Dedifferentiated amniotic fluid mesenchymal stem cell (primary cell): ENCODE data around the gene CAMK4.

Experiments
- DNase-seq: peaks from one replicate; pipeline ENCODE4 v3.0.0-alpha.2; 2016; ENCODE audit errors: extremely low spot score

CAMK4 gene

DNA sequence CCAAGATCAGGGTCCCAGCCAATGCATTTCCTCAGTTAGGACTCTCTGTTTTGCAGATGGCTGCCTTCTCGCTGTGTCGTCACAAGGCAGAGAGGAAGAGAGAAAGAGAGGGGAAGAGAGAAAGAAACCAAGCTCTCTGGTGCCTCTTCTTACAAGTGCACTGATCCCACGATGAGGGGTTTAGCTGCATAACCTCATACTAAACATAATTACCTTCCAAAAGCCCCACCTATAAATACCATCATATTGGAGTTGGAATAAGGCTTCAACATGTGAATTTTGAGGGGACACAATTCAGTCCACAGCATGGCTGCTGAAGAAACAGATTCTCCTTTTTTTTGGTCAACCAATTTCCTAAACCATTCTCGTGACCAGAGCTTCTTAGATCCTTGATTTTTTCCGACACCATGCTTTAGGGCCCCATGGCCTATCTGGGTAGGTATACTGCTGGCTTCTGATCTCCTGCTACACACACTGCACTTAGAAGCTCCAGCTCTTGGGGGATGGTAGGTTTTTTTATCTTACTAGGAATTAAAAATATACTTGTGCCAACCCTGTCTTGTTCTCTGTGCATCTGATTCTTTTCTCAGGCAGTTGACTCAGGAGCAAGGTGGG lies 5.1 kb downstream of the CAMK4 start:
- DNase-seq = no peak

- DNase-seq = no peak
Measured at GRCh38 chr5:111229871-111230810, 6.0 kb downstream of the CAMK4 start.

DNA sequence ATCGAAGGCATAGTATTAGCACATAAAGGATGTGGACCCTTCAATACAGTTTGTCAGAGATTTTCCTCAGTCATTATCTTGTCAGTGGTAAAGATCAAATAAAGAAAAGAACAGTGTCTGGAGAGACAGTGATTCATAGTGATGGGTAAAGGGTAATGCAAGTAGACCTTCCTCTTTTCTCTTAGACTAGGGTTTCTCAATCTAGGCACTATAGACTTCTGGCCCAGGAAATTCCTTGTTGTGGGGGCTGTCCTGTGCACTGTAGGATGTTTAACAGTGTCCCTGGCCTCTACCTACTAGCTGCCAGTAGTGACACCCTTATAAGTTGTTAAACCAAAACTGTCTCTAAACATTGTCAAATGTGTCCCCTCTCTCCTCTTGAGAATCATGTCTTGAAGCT lies 6.9 kb downstream of the CAMK4 start:
- no peak for DNase-seq

DNA sequence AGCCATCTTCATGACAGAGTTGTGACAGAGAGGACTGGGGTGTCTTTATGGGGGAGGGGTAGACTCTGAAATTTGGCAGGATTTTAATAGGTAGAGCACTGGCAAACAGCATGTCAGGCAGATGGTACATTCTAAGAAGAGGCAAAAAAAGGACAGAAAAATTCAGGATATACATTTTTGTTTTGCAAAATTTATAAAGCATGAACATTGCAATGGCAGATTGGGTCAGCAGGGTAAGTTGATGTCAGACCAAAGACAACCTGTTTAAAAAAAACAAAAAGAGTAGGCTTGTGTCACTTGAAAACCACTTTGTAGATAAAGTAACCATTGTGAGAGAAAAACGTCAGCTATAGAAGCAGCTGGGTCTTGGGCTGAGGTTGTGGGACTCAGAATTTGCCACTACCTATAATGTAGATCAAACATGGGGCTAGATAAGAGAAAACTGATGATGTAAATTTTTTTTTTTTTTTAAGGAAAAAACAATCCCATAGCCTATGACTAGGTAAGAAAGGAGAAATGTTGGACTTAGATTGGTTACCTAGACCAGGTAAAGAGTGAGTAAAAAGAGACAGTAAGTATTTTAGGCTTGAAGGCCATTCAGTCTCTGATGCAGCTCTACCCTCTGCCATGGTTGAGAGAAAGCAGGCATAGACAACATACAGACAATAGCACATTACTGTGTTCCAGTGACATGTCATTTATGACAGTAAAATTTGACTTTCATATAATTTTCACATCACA lies 8.3 kb downstream of the CAMK4 start:
- DNase-seq = no peak

GRCh38 chr5:111233052-111233374 lies 8.8 kb downstream of the CAMK4 start:
- DNase-seq = no peak

- DNase-seq = no peak
Measured at GRCh38 chr5:111234125-111234524, 9.9 kb downstream of the CAMK4 start.

GRCh38 chr5:111235635-111236034 lies 11.5 kb downstream of the CAMK4 start:
- no peak for DNase-seq

- no peak for DNase-seq
Measured at GRCh38 chr5:111236348-111236747, 12.2 kb downstream of the CAMK4 start.

GRCh38 chr5:111236995-111237394 lies 12.8 kb downstream of the CAMK4 start:
- DNase-seq = no peak

DNA sequence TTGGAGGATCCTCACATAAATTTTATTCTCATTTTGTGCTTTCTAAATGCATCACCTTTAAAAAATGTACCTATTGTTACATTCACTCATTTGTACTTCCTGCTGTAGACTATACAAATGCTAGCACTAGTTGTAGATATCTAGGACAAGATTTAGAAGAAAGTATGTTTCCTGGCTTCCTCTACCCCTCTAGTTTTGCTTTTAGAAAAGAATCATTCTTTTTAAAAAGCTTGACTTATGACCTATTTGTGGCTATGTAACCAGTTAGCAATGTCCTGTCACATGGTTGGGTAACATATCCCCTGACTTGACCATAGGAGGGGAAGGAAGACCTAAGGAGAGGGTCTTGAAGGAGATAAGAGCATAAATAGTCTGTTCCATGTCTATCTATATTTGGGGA lies 13.3 kb downstream of the CAMK4 start:
- DNase-seq = no peak

- DNase-seq = no peak
Measured at GRCh38 chr5:111238431-111239225, 14.4 kb downstream of the CAMK4 start.

- no peak for DNase-seq
Measured at GRCh38 chr5:111241696-111242095, 17.5 kb downstream of the CAMK4 start.

DNA sequence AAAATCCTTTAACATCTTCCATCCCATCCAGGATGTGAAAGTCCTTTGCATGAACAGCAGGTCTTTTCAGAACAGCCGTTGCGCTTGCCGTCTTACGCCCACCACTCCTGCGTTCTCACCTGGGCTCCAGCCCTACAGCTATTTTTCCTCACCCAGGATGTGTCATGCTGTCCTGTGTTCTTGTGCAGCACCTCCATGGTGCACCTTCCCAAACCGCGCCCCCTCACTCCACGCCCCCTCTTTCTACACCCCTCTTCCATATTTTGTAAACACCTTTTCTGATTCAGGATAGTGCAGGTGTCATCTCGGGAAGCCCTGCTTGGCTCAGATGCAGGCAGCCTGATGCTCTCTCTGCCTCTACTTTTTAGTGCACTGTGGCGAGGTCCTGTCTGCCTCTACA lies 18.4 kb downstream of the CAMK4 start:
- DNase-seq = no peak

- DNase-seq = no peak
Measured at GRCh38 chr5:111243318-111243717, 19.1 kb downstream of the CAMK4 start.

DNA sequence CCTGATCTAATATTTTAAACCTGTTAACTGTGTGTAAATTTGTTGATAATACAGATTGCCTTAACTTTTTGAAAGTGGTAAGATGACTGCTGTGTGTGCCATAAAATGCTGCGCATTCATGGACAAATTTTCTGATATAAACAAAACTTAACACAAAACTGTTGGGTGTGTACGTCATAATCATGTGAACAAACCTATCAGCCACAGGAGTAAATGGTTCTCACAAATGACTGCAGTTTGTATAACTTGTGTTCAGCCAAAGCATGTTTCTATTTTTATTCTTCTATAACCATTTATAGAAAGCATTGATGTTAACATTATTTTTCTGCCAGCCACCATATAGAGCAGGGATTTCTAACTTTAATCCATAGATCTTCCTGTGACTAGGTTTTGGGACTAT lies 21.5 kb downstream of the CAMK4 start:
- no peak for DNase-seq

DNA sequence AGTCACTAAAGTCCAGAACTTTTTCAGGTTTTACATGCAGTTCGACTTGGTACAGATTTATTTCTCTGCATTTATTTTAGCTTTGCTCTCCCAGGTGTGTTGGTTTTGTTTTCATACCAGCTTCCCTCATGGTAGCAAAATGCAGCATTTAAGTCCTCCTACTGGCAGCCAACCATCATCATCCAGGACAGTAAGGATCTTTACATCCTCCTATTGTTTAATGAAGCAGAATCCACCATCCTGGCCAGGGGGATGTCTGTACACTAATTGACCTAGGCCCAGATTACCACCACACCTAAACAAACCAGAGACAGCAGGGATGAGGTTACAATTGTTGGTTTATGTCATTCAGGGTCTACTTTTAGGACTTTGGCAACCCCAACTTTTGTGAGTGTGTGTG lies 22.3 kb downstream of the CAMK4 start:
- no peak for DNase-seq

- no peak for DNase-seq
Measured at GRCh38 chr5:111248571-111248970, 24.4 kb downstream of the CAMK4 start.

DNA sequence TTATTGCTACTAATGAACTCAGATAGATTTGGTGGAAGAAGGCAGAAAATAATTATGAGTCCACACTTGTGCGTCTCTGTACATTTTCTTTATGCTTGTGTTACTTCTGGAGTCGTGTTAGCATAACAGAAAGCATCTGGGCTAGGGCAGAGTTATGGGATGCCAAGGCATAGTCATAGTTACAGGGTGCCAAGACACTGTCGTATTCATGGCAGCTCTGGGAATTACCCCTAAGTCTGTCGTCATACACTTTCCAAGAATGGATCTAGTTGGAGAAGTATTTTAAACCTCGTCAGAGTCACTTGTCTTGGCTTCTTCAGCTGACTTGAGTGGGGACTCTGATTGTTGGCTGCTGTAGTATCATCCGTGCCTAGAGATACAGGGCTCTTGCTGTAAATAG lies 27.7 kb downstream of the CAMK4 start:
- DNase-seq = no peak

DNA sequence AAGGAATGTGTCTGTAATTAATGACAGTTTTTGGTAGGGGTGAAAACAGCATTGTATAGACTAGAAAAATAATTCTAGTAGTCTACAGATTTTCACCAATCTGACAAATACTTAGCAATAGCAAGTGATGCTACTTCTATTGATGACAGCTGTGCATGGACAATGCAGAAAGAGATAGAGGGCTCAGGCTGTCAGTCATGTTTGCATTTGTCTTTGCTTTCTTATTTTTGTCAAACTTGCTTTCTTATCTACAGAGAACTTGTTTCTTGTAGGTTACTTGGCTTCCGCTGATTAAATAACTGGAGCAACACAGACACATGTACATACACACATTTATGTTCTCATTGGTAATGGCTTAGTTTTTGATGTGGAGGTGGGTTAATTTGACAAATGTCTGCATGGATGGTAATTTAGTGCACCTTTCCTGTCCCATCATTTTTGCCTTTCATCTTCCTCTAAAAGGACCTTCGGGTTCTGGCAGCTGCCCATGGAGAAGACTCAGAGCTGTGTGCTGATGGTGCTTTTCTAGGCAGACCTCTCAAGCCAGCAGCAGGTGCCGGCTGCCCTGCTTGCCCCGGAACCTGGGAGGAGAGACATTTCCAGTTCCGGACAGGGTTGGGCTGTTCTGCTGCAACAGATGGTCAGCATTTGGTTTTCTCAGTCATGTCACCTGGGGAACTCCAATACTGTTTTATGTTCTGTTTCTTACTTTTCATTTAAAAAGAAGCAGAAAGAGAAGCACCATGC lies 28.8 kb downstream of the CAMK4 start:
- DNase-seq = no peak

GRCh38 chr5:111254613-111255012 lies 30.4 kb downstream of the CAMK4 start:
- DNase-seq = no peak

- no peak for DNase-seq
Measured at GRCh38 chr5:111255169-111255568, 31.0 kb downstream of the CAMK4 start.
